Measurements from ENCODE around the gene DAB2.

The DAB2 gene

DNA sequence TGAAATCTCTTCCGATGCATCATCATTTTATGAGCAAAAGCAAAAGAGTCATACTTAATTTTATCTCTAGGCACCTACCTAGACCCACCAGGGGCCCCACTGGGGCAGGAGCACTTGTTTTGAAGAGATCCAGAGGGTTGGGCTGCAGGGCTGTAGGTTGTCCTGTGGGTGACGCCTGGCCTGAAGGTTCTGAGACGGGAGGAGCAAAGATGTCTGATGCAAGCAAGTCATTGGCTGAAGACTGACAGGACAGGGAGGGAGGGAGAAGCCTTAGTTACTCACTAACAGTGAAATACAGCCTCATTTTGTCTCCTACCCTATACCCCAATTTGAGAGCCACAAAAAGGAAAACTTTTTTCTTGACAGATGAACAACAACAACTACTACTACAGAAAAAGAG, 43.4 kb downstream of the DAB2 start:
- no peak for DNase-seq (ENCODE audit: low read depth in 2 of 2)

DNA sequence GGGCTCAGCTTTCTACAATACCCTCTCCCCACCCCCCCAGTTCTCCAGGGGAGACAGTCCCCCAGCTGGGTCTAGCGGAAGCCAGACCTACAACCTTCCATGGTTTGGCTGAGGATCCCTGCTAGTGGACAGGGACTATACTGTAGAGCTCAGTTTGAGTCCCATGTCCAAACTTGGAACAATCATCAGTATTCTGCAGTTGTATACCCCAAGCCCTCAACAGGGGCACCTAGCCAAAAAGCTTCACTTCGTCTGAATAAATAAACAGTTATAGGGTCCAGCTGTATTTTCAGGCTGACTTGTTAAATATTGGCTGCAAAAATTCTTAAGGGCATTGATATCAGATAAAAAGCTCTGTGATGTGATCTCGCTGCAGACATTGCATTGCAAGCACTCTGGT, 45.1 kb downstream of the DAB2 start:
- no peak for DNase-seq (ENCODE audit: low read depth in 2 of 2)

DNA sequence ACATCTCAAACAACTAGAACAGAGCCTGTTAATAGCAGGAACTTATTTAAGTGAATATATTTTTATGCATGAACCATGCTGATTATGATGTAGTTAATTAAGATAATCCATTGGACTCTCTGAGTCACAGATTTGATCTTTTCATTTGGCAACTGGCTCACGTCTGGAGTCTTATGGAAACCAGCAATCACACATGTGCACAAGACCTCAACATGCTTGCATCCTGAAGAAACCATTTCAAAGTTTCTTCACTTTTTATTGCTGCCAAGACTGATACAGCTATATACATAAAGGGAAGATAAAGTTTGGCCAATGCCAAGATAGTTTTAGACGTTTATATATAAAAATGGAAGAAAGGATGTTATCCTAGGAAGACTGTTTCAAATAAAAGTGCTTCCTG, 47.2 kb downstream of the DAB2 start:
- no peak for DNase-seq (ENCODE audit: low read depth in 2 of 2)

DNA sequence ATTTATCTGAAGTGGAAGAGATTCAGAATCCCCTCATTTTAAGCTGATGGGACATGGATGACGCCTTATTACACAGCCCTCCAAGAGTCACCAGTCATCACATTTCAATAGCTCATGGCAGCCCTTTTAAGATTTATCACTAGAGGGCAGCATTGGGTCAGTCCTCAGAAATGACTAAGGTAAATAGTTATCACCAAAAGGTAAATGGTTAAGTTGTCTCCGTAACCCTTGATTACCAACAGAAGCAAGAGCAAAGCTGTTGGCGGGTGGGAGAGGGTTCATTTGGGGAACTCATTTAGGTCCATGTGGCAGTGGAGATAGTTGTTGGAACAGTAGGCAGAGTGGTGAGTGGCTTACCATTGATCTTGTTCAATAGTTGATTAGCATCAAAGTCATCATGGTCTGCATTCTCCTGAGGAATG, 48.5 kb downstream of the DAB2 start:
- no peak for DNase-seq (ENCODE audit: low read depth in 2 of 2)

DNA sequence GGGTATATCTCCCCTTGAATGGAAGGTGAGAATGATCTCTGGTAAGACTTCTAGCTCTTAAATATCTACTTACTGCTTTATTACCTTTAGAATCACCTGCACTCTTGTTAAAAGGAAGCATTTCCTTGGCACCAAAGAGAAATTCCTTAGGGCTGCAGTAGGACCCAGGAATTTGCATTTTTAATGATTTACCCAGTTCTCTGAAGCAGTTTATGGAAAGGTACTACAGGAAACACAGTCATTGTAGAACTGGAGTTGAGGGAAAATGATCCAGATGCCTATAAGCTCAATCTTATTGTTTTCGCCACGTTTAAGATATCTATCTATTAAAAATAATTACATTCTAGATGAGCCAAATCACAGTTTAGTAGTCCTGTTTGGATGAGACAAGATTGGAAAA, 51.0 kb downstream of the DAB2 start:
- no peak for DNase-seq (ENCODE audit: low read depth in 2 of 2)

DNA sequence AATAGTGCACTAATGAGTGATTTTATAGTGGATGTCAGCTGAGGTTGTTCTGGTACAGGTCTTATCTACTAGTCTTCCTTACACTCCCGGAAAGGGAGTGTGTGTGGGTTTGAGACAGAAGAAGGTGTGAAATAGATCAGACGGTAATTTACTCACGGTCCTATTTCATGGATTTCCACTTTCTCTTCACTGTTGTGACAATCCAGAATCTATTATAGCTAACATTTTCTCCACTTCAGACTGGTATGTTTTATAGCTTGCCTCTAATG, 53.5 kb downstream of the DAB2 start:
- DNase-seq (ENCODE audit: low read depth in 2 of 2), result no peak

DNA sequence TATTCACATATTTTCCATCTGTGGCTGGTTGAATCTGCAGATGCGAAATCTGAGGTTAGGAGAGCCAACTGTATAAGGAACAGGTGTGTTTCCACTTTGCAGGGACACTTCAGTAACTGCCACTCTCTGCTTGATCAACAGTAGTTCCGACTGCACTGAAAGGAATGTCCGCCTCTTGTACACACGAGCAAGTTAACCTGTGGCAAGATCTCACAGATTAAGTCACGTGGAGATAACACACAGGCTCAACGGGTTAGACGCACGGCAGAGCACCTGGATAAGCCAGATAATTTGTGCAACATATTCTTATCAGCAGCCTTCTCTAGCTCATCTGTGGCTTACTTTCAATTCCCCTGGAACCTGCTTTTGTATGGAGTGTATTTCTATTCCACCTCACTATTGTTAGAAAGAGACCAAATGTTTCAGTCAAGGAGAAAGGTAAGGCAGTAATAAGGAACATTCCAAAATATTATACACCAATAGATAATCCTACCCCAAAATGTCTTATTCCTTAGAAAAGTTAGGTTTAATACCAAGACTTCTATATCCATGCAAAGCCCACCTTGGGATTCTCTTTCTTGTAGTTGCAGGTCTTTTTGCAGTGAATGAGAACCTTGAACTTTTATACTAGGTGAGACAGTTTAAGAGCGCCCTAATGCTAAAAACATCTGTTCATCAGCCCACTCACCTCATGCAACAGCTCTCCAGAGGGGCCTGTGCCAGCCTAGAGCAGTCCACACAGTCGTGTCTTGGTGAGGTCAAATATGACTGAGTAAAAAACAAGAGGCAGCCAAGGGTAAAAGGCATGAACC, 54.0 kb downstream of the DAB2 start:
- DNase-seq (ENCODE audit: low read depth in 2 of 2), result no peak

DNA sequence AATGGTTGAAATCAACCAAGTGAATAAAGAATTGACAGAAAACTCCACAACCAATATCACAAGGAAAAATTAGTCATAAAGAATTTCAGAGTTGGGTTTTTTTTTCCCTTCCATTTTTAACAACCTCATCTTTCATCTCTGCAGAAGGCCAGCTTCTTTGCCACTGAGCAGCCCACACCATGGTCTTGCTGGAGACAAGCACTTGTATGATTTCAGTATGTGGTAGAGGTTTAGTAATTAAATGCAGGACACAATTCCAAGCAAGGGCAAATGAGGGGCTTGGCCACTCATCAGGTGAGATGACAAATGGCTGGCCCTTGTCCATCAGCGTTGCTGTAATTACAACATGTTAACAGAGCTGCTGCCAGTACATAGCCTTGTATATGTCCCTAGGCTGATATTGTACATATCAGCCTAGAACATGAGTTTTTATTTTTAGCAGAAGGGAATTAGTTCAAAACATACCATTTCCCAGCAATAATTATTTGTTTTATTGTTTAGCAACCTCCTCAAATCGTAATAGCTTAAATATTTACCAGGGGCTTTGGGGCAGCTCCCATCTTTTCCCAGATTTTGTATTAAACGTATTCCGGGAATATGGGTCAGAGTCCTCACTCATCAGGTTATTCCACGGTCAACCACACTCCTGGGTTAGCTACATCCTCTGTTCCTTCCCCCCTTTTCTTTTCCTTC, 55.5 kb downstream of the DAB2 start:
- DNase-seq (ENCODE audit: low read depth in 2 of 2), result no peak

DNA sequence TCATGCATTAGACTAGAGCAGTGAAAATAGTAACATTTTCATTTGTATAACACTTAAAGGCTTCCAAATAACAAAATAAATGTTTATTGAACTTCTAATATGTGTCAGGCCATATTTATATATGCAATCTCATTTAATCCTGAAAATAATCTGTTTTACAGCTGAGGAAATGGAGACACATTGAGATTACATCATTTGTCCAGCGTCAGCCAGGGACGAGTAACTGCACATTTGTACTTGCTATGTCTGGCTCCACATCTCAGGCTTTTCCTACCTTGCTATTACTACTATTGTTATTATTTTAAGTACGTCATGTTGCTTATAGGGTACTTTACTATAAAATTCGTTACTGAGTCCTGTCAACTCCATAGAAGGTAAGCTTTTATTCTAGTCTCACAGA, 56.7 kb downstream of the DAB2 start:
- no peak for DNase-seq (ENCODE audit: low read depth in 2 of 2)

DNA sequence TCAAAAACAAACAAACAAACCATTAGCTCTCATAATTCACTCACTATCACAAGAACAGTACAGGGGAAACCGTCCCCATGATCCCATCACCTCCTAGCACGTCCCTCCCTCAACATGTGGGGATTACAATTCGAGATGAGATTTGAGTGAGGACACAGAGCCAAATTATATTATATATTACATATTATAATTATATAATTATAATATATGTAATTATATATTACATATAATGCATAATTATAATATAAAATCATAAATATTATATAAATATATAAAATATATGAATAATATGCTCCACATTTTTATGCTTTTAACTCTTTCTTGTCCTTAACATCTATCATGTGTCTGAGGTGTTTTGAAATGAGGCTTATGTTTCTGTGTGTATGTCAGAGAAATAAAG, 57.1 kb downstream of the DAB2 start:
- no peak for DNase-seq (ENCODE audit: low read depth in 2 of 2)

DNA sequence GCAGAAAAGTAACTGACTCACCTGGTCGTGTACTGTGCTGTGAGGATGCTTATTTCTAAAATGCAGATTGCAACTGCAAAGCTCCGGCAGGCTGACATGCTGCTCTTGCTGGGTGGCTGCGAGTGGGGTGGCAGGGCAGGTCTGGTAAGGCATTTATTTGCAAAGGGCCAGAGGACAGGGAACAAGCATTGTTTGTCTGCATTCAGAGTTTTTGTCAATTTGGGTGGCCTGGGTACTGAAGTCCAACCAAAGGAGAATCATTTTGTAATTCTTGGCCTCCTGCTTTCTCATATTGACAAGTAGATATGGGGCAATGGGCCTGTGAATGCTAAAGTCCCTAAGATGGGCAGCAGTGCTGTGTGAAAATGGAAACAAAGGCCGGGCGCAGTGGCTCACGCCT, 60.4 kb downstream of the DAB2 start, which contains the start of gene C9:
C9 (minus strand) TSS at position 129 of the 400 bp plus-strand sequence; CDS start at position 98, 31 bp downstream.
- no peak for DNase-seq (ENCODE audit: low read depth in 2 of 2)

DNA sequence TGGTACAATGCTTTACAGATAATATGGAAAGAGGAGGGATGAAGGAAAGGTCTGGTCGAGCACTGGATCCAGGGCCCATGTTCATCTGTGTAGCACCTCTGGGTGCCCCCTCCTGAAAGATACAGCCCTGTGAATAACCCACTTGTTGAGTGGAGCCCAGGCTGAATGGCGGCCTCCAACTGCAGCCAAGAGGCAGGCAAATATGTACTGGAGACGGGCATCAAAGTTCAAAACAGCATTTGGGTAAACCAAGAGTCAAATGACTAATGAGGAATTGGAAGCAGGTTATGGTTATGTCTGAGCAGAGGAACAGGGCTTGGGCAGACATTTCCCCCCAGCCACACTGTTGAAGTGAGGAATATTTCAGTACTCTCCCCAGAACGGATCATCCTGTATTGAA, 61.6 kb downstream of the DAB2 start:
- no peak for DNase-seq (ENCODE audit: low read depth in 2 of 2)

DNA sequence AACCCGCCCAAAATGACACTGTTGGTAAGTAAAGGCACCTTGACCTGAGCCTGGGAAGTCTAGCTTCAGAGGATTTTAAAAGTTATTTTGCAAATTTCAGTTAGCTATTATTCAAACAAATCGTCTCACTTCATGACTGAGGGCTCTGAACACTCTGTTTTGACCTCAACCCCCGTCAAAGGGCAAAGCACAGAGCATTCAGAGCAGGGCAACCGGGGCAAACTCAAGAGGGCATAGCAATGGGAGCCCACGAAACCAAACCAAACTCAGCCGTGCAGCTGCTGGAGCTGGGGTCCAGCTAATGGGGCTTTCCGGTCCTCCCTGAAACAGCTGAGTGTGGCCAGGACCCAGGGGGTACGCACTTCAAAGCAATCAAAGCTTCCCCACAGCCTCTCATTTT, 62.1 kb downstream of the DAB2 start:
- DNase-seq (ENCODE audit: low read depth in 2 of 2), result no peak

DNA sequence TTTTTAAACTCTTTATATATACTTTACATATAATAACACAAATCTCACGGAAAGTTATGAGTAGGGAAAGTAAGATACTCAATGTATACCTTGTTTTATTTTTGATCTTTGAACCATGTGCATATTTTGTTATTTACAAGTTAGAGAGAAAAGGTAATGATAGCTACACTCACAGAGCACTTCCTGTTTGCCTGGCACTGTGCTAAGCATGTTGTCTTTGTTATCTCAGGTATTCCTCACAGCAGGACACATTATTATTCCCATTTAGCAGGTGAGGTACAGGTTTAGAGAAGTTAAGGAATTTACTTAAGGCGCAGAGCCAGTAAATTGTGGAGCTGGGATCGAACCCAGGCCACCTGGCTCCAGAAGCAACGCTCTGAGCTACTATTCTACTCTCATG, 63.5 kb downstream of the DAB2 start:
- DNase-seq (ENCODE audit: low read depth in 2 of 2), result no peak

DNA sequence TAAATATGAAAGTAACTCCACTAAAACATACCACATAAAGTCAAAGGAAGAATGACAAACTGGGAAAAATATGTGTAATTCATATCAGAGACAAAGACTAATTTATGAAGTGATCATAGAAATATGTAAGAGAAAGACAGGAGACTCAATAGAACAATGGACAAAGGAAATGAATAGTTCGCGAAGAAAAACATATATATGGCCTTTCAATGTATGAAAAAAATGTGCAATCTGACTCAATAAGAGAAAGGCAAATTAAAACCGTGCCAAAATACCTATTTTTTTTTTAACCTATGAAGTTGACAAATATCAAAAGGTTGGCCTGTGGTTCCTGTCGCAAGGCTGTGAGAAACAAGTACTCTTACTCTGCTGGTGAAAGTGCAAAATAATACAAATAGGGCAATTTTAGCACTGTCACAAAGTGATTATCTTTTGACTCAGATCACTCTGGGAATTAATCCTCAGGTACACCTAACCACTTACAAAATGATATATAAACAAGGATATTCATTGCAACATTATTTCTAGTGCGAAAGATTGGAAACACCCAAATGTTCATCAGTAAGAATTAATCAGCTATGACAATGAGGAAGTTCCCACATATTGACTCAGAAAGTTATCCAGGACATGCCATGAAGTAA, 64.2 kb downstream of the DAB2 start:
- no peak for DNase-seq (ENCODE audit: low read depth in 2 of 2)

DNA sequence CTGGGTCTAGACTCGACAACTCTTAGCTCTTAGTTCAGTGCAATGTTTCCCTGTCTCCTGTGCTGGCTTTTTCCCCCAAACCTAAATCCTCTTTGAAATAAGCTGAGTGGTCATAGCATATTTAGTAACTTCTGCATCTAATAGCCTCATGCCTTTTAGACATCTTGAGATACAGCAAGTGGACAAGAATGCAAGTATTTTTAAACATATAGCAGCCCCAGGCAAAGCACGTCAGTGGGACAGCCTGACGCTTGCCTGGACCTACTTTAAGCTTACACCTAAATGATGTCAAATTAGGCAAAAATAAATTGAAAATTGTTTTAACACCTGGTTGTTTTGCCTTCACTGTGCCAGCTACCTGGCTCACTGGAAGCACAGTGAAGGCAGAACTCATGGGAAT, 68.5 kb downstream of the DAB2 start:
- no peak for DNase-seq (ENCODE audit: low read depth in 2 of 2)

DNA sequence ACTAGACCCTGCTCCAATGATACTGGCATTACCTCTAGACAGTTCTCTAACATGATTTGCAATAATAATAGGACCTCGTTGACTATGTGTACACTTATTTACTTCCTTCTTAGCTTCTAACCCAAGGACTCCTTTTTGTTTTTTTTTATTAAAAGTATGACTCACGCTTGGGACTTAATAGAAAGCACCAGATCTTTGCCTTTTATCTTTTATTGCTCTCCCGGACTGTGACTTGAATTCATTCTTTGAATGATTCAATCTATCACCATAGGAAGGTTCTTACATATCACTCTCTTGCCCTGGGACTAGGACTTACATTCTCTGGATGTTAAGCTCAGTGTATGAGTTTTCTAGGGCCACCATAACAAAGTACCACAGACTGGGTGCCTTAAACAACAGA, 69.5 kb downstream of the DAB2 start:
- no peak for DNase-seq (ENCODE audit: low read depth in 2 of 2)

DNA sequence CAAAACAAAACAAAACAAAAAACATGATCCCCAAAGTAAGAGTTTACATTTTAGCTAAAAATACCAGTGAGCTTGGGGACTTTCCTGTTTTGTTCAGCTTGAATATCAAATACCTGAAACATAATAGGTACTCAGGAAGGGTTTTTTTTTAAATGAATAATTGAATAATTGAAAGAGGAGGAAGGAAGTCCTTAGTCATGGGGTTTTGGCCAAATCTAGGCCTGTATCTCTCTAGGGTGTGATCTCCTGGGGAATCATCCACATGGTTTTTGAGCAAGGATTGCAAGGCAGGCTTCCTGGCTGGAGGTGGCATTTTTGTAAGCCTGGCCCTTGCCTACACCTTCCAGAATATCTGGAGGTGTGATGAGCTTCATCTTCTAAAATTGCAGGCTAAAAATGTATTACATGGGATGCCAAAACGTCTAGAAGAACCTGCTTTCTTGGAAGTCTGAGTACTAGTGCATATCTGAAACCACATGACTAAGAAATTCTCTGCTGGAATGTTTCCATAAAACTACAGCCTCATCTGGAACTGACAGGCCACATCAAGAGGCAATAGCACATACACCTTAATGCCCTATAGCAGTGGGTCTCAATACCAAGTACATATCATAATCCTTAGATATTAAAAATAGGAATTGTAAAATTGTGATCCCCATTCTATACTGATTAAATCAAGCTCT, 70.9 kb downstream of the DAB2 start:
- no peak for DNase-seq (ENCODE audit: low read depth in 2 of 2)

DNA sequence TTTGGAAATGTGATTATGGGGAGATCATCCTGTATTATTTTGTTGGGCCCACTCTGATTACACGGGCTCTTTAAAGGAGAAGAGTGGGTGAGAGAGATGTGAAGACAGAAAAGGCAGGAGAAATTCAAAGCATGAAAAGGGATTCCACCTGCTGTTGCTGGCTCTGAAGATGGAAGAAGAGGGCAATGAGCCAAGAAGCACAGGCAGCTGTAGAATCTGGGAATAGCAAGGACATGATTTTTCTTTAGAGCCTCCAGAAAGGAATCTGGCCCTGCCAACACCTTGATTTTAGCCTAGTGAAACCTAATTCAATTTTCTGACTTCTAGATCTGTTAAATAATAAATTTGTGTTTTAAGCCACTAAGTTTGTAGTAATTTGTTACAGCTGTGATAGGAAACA, 71.8 kb downstream of the DAB2 start:
- no peak for DNase-seq (ENCODE audit: low read depth in 2 of 2)

DNA sequence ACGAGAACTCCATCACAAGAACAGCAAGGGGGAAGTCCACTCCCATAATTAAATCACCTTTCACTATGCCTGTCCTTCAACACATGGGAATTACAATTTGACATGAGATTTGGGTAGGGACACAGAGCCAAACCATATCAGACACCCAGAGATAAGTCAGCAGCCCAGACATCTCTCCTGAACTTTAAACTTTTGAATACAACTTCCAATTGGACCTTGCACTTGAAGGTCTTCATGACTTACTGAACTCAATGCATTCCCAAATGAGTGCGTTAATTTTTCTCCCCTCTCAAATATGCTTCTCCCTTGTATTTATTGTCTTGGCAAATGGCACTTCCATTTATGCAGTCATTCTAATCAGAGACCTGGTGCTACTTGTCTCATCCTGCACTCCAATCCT, 72.6 kb downstream of the DAB2 start:
- no peak for DNase-seq (ENCODE audit: low read depth in 2 of 2)

DNA sequence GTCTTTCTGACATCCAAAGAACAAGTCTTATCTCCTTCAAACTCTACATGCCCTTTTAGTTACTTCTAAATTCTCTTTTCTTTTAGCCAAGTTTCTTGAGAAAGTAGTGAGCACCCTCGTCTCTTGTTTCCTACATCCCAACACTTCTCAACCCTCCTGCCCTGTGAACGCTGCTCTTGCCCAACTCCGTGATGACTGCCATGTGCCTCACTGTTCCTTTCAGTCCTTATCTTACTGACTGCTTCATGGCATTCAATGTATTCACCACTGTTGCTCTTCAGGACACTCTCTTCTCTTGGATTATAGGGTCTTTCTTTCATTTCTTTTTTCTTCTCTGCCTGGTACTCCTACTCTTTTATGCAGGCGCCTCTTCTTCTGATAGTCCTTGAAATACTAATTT, 75.3 kb downstream of the DAB2 start:
- no peak for DNase-seq (ENCODE audit: low read depth in 2 of 2)

DNA sequence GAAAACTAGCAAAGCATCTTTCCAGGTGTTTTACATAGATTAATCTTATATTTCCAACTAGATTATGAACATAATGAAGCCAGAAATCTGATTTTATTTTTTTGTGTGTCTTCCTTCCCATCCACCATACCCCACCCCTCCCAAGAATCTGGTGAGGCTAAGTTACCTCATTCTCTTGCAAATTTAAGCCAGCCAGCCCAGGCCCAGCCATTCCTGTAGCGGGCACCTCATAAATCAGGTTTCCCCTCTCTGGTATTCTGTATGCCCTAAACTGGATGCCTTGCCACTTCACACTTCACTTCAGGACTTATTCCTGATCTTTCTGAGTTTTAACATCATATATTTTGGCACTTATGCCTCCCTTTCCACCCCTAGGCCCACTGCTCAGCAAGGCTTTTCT, 82.3 kb downstream of the DAB2 start:
- no peak for DNase-seq (ENCODE audit: low read depth in 2 of 2)

DNA sequence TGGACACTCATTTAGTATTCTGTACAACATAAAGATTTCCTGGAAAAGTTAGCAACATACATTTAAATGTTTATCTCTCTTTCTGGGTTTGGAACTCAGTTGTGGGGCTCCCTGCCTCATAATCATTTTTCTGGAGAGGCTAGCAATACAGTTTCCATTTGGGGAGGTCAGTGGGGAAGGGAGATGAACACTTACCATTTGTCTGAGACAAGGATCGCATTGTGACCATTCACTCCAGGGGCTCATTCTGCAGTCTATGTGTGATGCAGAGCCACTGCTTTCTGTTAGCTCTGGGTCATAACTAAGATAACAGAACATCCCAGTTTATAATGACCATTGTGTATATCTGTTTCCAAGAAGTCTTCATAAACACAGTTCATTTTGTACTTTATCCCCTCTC, 82.9 kb downstream of the DAB2 start:
- no peak for DNase-seq (ENCODE audit: low read depth in 2 of 2)
